Activated naive CD4-positive, alpha-beta T cell treated with anti-CD3 and anti-CD28 coated beads, Interleukin-2, amount 50 U/mL, for 24 hours (primary cell): ENCODE data around the gene CABP7.

Source experiments
- H3K27ac Mint-ChIP-seq: one replicate; pipeline ENCODE4 v1.8.0; 2021; ENCODE audit warnings: mild to moderate bottlenecking, mixed read lengths
- H3K27me3 Mint-ChIP-seq: one replicate; pipeline ENCODE4 v1.8.0; 2021; ENCODE audit warnings: mixed read lengths
- H3K36me3 Mint-ChIP-seq: one replicate; pipeline ENCODE4 v1.8.0; 2021; ENCODE audit warnings: mixed read lengths
- H3K4me1 Mint-ChIP-seq: one replicate; pipeline ENCODE4 v1.8.0; 2021; ENCODE audit warnings: mixed read lengths
- H3K4me3 Mint-ChIP-seq: one replicate; pipeline ENCODE4 v1.8.0; 2021; ENCODE audit warnings: mild to moderate bottlenecking, mixed read lengths
- H3K9me3 Mint-ChIP-seq: one replicate; pipeline ENCODE4 v1.8.0; 2021; ENCODE audit warnings: mixed read lengths

CABP7 gene

GRCh38 chr22:29727131-29727523, 7.3 kb downstream of the CABP7 start:
- no peak overlapping the region for H3K27ac Mint-ChIP-seq
- no peak overlapping the region for H3K4me3 Mint-ChIP-seq
- H3K27me3 Mint-ChIP-seq: no peaks in the 10 kb centered on the region
- H3K4me1 Mint-ChIP-seq: no peaks in the 10 kb centered on the region
- H3K9me3 Mint-ChIP-seq: no peaks in the 10 kb centered on the region
- no peaks in the 10 kb centered on the region for H3K36me3 Mint-ChIP-seq

GRCh38 chr22:29729161-29729560, 9.4 kb downstream of the CABP7 start:
- Mint-ChIP-seq H3K4me1 (no peaks in the 10 kb centered on the region), H3K9me3 (no peaks in the 10 kb centered on the region), H3K36me3 (no peaks in the 10 kb centered on the region), H3K4me3 (no peak overlapping the region), H3K27me3 (no peaks in the 10 kb centered on the region), H3K27ac (no peak overlapping the region)

GRCh38 chr22:29731058-29731850, 11.5 kb downstream of the CABP7 start:
- H3K27me3 Mint-ChIP-seq: no peaks in the 10 kb centered on the region
- H3K9me3 Mint-ChIP-seq: no peaks in the 10 kb centered on the region
- H3K27ac Mint-ChIP-seq: no peak overlapping the region
- no peaks in the 10 kb centered on the region for H3K4me1 Mint-ChIP-seq
- peaks cover 4% of the 10 kb centered on the region for H3K36me3 Mint-ChIP-seq
- no peak overlapping the region for H3K4me3 Mint-ChIP-seq

- Mint-ChIP-seq H3K27me3 (no peaks in the 10 kb centered on the region), H3K9me3 (no peaks in the 10 kb centered on the region), H3K36me3 (peaks cover 4% of the 10 kb centered on the region), H3K4me1 (no peaks in the 10 kb centered on the region), H3K4me3 (no peak overlapping the region), H3K27ac (no peak overlapping the region)
Measured at GRCh38 chr22:29732883-29733282, 13.1 kb downstream of the CABP7 start.

- no peaks in the 10 kb centered on the region for H3K4me1 Mint-ChIP-seq
- no peaks in the 10 kb centered on the region for H3K9me3 Mint-ChIP-seq
Measured at GRCh38 chr22:29733362-29734201, 13.8 kb downstream of the CABP7 start.

DNA sequence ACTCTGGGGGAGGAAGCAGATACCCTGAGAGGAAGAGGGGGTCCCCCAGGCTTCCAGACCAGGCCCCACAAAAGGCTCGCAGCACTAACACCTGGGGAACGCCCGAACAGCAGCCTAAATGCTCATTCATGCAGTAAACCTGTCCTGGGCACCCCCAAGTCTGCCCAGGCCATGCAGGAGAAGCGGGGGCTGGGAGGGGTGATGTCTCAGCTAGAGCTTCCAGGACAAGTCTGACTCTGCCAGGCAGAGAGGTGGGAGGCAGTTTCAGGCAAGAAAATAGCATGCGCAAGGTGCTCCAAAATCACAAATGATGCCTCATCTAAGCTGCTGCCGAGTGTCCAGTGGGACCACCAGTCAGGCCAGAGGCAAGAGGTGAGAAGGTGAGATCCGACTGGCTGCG, 14.6 kb downstream of the CABP7 start:
- Mint-ChIP-seq H3K4me1 (no peaks in the 10 kb centered on the region), H3K9me3 (no peaks in the 10 kb centered on the region), H3K4me3 (no peak overlapping the region), H3K27ac (no peak overlapping the region), H3K36me3 (peaks cover 4% of the 10 kb centered on the region), H3K27me3 (no peaks in the 10 kb centered on the region)

More at GRCh38 chr22:29733362-29734201, 13.8 kb downstream of the CABP7 start:
- Mint-ChIP-seq H3K27ac (no peak overlapping the region), H3K4me3 (no peak overlapping the region), H3K27me3 (no peaks in the 10 kb centered on the region), H3K36me3 (peaks cover 4% of the 10 kb centered on the region)

DNA sequence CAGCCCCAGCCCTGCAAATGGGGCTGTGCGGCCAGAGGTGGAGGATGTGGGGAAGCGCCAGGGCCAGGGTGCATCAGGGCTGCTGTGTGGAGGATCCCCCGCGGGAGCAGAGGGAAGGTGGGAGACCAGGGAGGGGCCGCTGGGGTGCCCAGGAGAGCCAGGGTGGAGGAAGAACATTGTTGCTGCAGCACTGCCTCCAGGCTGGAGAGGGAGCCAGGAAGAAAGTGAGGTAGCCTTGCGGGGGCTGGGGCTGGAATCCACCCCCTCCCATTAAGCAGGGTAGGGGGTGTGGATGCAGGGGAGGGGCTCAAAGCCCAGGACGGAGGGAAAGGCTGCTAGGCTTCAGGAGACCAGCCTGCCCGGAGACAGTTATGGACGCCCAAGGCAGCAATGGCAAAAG, 15.0 kb downstream of the CABP7 start:
- H3K4me1 Mint-ChIP-seq: no peaks in the 10 kb centered on the region
- H3K4me3 Mint-ChIP-seq: no peak overlapping the region
- no peak overlapping the region for H3K27ac Mint-ChIP-seq
- H3K27me3 Mint-ChIP-seq: no peaks in the 10 kb centered on the region
- peaks cover 4% of the 10 kb centered on the region for H3K36me3 Mint-ChIP-seq
- H3K9me3 Mint-ChIP-seq: no peaks in the 10 kb centered on the region

- Mint-ChIP-seq H3K4me3 (no peak overlapping the region), H3K36me3 (peaks cover 4% of the 10 kb centered on the region), H3K27me3 (no peaks in the 10 kb centered on the region), H3K9me3 (no peaks in the 10 kb centered on the region), H3K4me1 (no peaks in the 10 kb centered on the region), H3K27ac (no peak overlapping the region)
Measured at GRCh38 chr22:29735416-29735815, 15.6 kb downstream of the CABP7 start.

DNA sequence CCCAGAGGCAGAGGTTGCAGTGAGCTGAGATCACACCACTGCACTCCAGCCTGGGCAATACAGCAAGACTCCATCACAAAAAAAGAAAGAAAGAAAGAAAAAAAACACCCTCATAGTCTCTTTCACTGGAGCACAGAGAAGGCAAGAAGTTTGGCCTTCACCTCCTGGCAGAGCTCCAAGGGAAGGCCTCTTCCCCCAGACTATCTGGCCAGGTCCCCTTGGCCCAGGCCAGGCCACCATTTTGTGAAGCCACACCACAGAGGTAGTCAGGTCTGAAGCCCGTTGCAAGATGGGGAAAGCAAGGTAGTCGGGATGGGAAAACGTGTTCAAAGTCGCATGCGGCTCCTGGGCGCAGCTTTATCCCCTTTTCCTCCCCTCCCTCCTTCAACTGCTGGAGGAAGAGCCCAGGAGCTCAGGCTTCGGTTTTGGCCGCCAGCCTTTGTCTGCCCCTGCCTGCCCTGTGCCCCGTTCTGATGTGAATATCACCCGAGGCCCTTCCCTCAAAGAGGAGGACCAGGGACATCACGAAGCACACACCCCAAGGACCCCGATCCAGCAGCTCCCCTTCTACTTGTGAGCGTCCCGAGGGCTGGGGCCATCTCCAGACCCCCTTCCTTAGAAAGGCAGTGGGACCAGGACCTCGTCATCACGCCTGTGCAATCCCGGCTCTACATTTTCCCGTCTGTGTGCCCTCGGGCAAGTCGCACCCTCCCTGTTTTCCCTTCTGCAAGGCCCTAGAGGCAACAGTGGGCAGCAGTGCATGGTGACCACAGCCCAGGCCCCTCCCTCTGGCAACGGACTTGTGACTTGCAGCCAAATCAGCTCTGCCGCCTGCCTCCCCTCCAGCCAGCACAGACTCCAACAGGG, 17.7 kb downstream of the CABP7 start:
- peaks cover 4% of the 10 kb centered on the region for H3K36me3 Mint-ChIP-seq
- no peaks in the 10 kb centered on the region for H3K9me3 Mint-ChIP-seq
- no peaks in the 10 kb centered on the region for H3K27me3 Mint-ChIP-seq
- no peak overlapping the region for H3K27ac Mint-ChIP-seq
- H3K4me3 Mint-ChIP-seq: no peak overlapping the region
- H3K4me1 Mint-ChIP-seq: no peaks in the 10 kb centered on the region

GRCh38 chr22:29738118-29738815, 18.5 kb downstream of the CABP7 start:
- Mint-ChIP-seq H3K4me3 (no peak overlapping the region), H3K36me3 (peaks cover 4% of the 10 kb centered on the region), H3K27me3 (no peaks in the 10 kb centered on the region), H3K9me3 (no peaks in the 10 kb centered on the region), H3K4me1 (no peaks in the 10 kb centered on the region), H3K27ac (no peak overlapping the region)

DNA sequence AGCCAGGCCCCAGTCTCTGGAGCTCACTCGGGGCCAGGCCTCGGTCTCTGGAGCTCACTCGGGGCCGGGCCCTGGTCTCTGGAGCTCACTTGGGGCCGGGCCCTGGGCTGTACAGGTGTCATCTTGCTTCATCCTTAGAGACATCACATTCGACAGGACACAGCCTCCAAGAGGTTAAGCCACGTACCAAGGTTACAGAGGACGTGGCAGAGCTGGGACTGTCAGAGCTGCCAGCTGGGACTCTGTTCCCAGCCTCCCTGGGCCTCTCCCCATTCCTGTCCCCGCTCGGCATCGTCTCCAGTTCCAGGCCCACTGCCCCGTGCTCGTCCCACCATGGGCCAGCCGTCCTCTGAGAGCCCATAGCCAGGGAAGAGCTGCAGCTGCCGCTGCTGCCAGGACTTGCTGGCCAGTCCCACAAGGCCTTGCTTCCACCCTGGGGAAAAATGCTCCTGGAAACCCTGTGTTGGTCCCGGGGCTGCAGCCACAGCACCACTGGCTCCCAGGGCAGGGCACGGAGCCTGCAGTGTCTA, 19.6 kb downstream of the CABP7 start:
- Mint-ChIP-seq H3K9me3 (no peaks in the 10 kb centered on the region), H3K36me3 (peaks cover 3% of the 10 kb centered on the region)

GRCh38 chr22:29740216-29740615, 20.4 kb downstream of the CABP7 start:
- no peaks in the 10 kb centered on the region for H3K9me3 Mint-ChIP-seq

More for the DNA sequence above, 19.6 kb downstream of the CABP7 start:
- Mint-ChIP-seq H3K4me1 (no peaks in the 10 kb centered on the region), H3K4me3 (no peak overlapping the region), H3K27me3 (no peaks in the 10 kb centered on the region), H3K27ac (no peak overlapping the region)

DNA sequence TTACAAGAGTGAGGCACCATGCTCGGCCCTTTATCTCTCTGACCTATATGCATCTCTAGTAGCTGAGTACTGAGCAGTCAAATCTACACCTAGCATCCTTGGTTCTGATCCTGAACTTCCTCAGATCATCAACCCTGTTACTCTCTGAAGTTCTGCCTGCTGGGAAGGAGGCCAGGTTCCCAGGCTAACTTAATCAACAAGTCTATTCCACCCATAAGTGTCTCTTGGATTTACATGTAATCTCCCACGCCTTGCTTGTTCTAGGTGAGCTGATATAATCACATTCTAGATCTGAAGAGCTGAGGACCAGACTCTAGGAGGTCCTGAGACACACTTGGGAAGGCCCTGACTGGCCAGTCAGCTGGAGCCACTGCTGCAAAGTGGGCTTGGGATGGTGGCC, 22.1 kb downstream of the CABP7 start:
- no peak overlapping the region for H3K4me3 Mint-ChIP-seq
- peaks cover 3% of the 10 kb centered on the region for H3K36me3 Mint-ChIP-seq
- no peaks in the 10 kb centered on the region for H3K27me3 Mint-ChIP-seq
- H3K9me3 Mint-ChIP-seq: no peaks in the 10 kb centered on the region
- no peak overlapping the region for H3K27ac Mint-ChIP-seq
- no peaks in the 10 kb centered on the region for H3K4me1 Mint-ChIP-seq

More at GRCh38 chr22:29740216-29740615, 20.4 kb downstream of the CABP7 start:
- Mint-ChIP-seq H3K27ac (no peak overlapping the region), H3K27me3 (no peaks in the 10 kb centered on the region), H3K36me3 (peaks cover 1% of the 10 kb centered on the region), H3K4me3 (no peak overlapping the region), H3K4me1 (no peaks in the 10 kb centered on the region)

GRCh38 chr22:29742326-29742725, 22.5 kb downstream of the CABP7 start:
- Mint-ChIP-seq H3K36me3 (peaks cover 3% of the 10 kb centered on the region), H3K4me1 (no peaks in the 10 kb centered on the region), H3K27me3 (no peaks in the 10 kb centered on the region), H3K4me3 (no peak overlapping the region), H3K9me3 (no peaks in the 10 kb centered on the region), H3K27ac (no peak overlapping the region)

- no peaks in the 10 kb centered on the region for H3K9me3 Mint-ChIP-seq
- peaks cover 6% of the 10 kb centered on the region for H3K36me3 Mint-ChIP-seq
- no peak overlapping the region for H3K4me3 Mint-ChIP-seq
- peaks cover 3% of the 10 kb centered on the region for H3K4me1 Mint-ChIP-seq
- H3K27me3 Mint-ChIP-seq: no peaks in the 10 kb centered on the region
- no peak overlapping the region for H3K27ac Mint-ChIP-seq
Measured at GRCh38 chr22:29744902-29745301, 25.1 kb downstream of the CABP7 start.
